Transverse colon (tissue), 4 donors: Measurements from ENCODE around the gene FBN2. TPM values are rescaled to one million over a fixed set of nuclear protein-coding genes. Genes with fewer than 3 reads are reported as not detected.
"Not testable (repeated sequence)": the region's sequence is repeated elsewhere in the genome, so short reads cannot be mapped to it uniquely, and the experiment has no call there.

Experiments
- DNase-seq: peaks from one replicate; pipeline ENCODE4 v3.0.0-alpha.2; 2019
- H3K27ac ChIP-seq, 4 donors: fragments of 200-600 bp; sonication (generic); 2 replicates each; pipeline ENCODE4 v1.5.1; 2016 to 2018; ENCODE audit warnings: inconsistent platforms in 4 of 4
- H3K27me3 ChIP-seq: fragments of 200-600 bp; sonication (generic); 2 replicates; pipeline ENCODE4 v1.5.1; 2017; ENCODE audit warnings: inconsistent platforms
- H3K36me3 ChIP-seq, 4 donors: fragments of 200-600 bp; sonication (generic); 2 replicates each; pipeline ENCODE4 v1.5.1; 2017 to 2019; ENCODE audit warnings: inconsistent platforms in 4 of 4
- H3K4me1 ChIP-seq, 4 donors: fragments of 200-600 bp; sonication (generic); 2 replicates each; pipeline ENCODE4 v1.5.1; 2017 to 2020; ENCODE audit warnings: inconsistent platforms in 4 of 4
- H3K4me3 ChIP-seq, 4 donors: fragments of 200-600 bp; sonication (generic); 1 replicate in 1 of 4; 2 replicates in 3 of 4; pipeline versions ENCODE4 v1.5.1 to v1.6.1; 2017 to 2019; ENCODE audit warnings: inconsistent platforms in 4 of 4
- H3K9me3 ChIP-seq, 2 donors: fragments of 200-600 bp; sonication (generic); 2 replicates each; pipeline ENCODE4 v1.5.1; 2017 to 2019; ENCODE audit warnings: inconsistent platforms in 2 of 2
- CTCF ChIP-seq, 5 experiments: fragments of 200-600 bp in 3 of 5; fragments of 450-650 bp in 2 of 5; sonication (generic) in 3 of 5; IDR thresholded peaks; 1 replicate in 2 of 5; 2 replicates in 3 of 5; pipeline ENCODE4 v1.5.1; 2016 to 2017; ENCODE audit warnings: antibody characterized with exemption in 5 of 5, inconsistent platforms in 3 of 5, mild to moderate bottlenecking in 2 of 5, moderate library complexity in 1 of 5
- EP300 ChIP-seq: sonication (generic); formaldehyde crosslinking; IDR thresholded peaks from one replicate; pipeline ENCODE4 v1.6.1; 2017; ENCODE audit warnings: antibody characterized with exemption, low read depth
- POLR2A ChIP-seq: fragments of 450-650 bp; IDR thresholded peaks from one replicate; pipeline ENCODE4 v1.6.1; 2016; ENCODE audit warnings: antibody characterized with exemption, mild to moderate bottlenecking, moderate library complexity
- POLR2AphosphoS5 ChIP-seq, 3 donors: sonication (generic); formaldehyde crosslinking; IDR thresholded peaks; one replicate each; pipeline ENCODE4 v1.6.1; 2016; ENCODE audit warnings: antibody characterized with exemption in 3 of 3
- WGBS, 2 donors: methylation state at CpG; one replicate each; pipeline ENCODE4 v1.1.5; 2018; ENCODE audit warnings: low coverage in 1 of 2; 5-methylcytosine and 5-hydroxymethylcytosine counted together
- in situ Hi-C, 4 donors: fragments of 200-750 bp; cut with MboI; loops; one replicate each; pipeline versions ENCODE4 v1.15.0 to v1.15.1; 2017; ENCODE audit warnings: low sequenced_read_pairs in 3 of 4, low pct_ligation_motif_present in 1 of 4, low pct_unique_long_range_greater_than_20kb in 1 of 4
- intact Hi-C: fragments of 100-400 bp; cut with DNase I; formaldehyde crosslinking; loops from one replicate; pipeline ENCODE4 v1.15.1; 2023; ENCODE audit warnings: low total_unique reads
- total RNA-seq, 4 donors: library from RNA; depleted of rRNA; stranded (reverse); fragments of >200 nt; gene quantifications; one replicate each; pipeline ENCODE4 v1.1.0, GENCODE V29; 2016

The FBN2 gene
- total RNA-seq, 4 donors from 2014 or later, result 0.79 to 16.1 (median 2.6) TPM

- H3K27ac ChIP-seq, result no peak overlapping the region
- no peaks in the 10 kb centered on the region for H3K4me1 ChIP-seq
- DNase-seq, result no peak
- no peaks in the 10 kb centered on the region for H3K36me3 ChIP-seq
- intact Hi-C loops (no loop called here), in situ Hi-C loops (no loop called here)
- TF ChIP-seq POLR2AphosphoS5 (IDR thresholded peaks at IDR 0.05), result no peak
- TF ChIP-seq CTCF (IDR thresholded peaks at IDR 0.05), result no peak
- no peak for TF ChIP-seq EP300
- TF ChIP-seq POLR2A, result no peak
- H3K4me3 ChIP-seq, result no peak overlapping the region
- 74 to 86% methylated on average over 2 of the region's 2 CpGs for WGBS, 2 donors
- no peaks in the 10 kb centered on the region for H3K27me3 ChIP-seq
- H3K9me3 ChIP-seq, result no peaks in the 10 kb centered on the region
Observed at GRCh38 chr5:128402506-128402905, 135.5 kb downstream of the FBN2 start.

GRCh38 chr5:128400766-128401165 lies 137.3 kb downstream of the FBN2 start:
- H3K36me3 ChIP-seq, H3K4me3 ChIP-seq, H3K27me3 ChIP-seq, in situ Hi-C loops, DNase-seq, H3K9me3 ChIP-seq, H3K4me1 ChIP-seq, intact Hi-C loops, H3K27ac ChIP-seq: not testable (repeated sequence)
- WGBS, 2 donors, result 87 to 89% methylated on average over 2 of the region's 2 CpGs

- H3K4me1 ChIP-seq, result no peaks in the 10 kb centered on the region
- TF ChIP-seq CTCF (IDR thresholded peaks at IDR 0.05) (no peak), POLR2A (no peak), POLR2AphosphoS5 (IDR thresholded peaks at IDR 0.05) (no peak), EP300 (no peak)
- H3K9me3 ChIP-seq, result no peaks in the 10 kb centered on the region
- no peaks in the 10 kb centered on the region for H3K27me3 ChIP-seq
- H3K4me3 ChIP-seq, result no peak overlapping the region
- no peak overlapping the region for H3K27ac ChIP-seq
- intact Hi-C loops (no loop called here), in situ Hi-C loops (no loop called here)
- 43 to 51% methylated on average over 1 of the region's 1 CpG for WGBS, 2 donors
- no peaks in the 10 kb centered on the region for H3K36me3 ChIP-seq
- no peak for DNase-seq
Observed at GRCh38 chr5:128399111-128399510, 138.9 kb downstream of the FBN2 start.

GRCh38 chr5:128397876-128398275 lies 140.2 kb downstream of the FBN2 start:
- 78 to 100% methylated on average over 1 to 2 of the region's 2 CpGs for WGBS, 2 donors

More at GRCh38 chr5:128397876-128398275, 140.2 kb downstream of the FBN2 start:
- H3K9me3 ChIP-seq, result no peaks in the 10 kb centered on the region
- H3K36me3 ChIP-seq, result no peaks in the 10 kb centered on the region
- DNase-seq, result no peak
- no peak for TF ChIP-seq CTCF (IDR thresholded peaks at IDR 0.05)
- TF ChIP-seq EP300, result no peak
- no peak for TF ChIP-seq POLR2AphosphoS5 (IDR thresholded peaks at IDR 0.05)
- TF ChIP-seq POLR2A, result no peak
- intact Hi-C loops, result no loop called here
- H3K27ac ChIP-seq, result no peak overlapping the region
- H3K4me3 ChIP-seq, result no peak overlapping the region
- no peaks in the 10 kb centered on the region for H3K4me1 ChIP-seq
- H3K27me3 ChIP-seq, result no peaks in the 10 kb centered on the region
- in situ Hi-C loops, result no loop called here
